OCI-LY1 (cell line): ENCODE data around the gene AKAP11.

Experiments used
- H2AFZ ChIP-seq: fragments of 200-600 bp; sonication (generic), shearing (Covaris generic); 2 replicates; pipeline ENCODE4 v1.6.0; 2014; ENCODE audit warnings: antibody characterized with exemption, mild to moderate bottlenecking, low read length
- H3F3A ChIP-seq: fragments of 200-600 bp; sonication (generic), shearing (Covaris generic); 2 replicates; pipeline ENCODE4 v1.6.0; 2014; ENCODE audit warnings: mild to moderate bottlenecking, antibody characterized with exemption, low read length, moderate library complexity; ENCODE audit not compliant: insufficient read depth
- H3K27ac ChIP-seq: fragments of 200-600 bp; sonication (generic); 2 replicates; pipeline ENCODE4 v1.5.1; 2014; ENCODE audit warnings: low read length, mixed run types, mild to moderate bottlenecking, low read depth; ENCODE audit not compliant: poor library complexity, severe bottlenecking
- H3K27me3 ChIP-seq: fragments of 200-600 bp; sonication (generic); 2 replicates; pipeline ENCODE4 v1.6.0; 2014; ENCODE audit warnings: antibody characterized with exemption, mild to moderate bottlenecking, low read length, moderate library complexity; ENCODE audit not compliant: insufficient read depth
- H3K36me3 ChIP-seq: fragments of 200-600 bp; sonication (generic); 2 replicates; pipeline ENCODE4 v1.6.1; 2014; ENCODE audit warnings: mild to moderate bottlenecking, antibody characterized with exemption, low read length, moderate library complexity, mixed read lengths; ENCODE audit not compliant: insufficient read depth
- H3K4me1 ChIP-seq: fragments of 200-600 bp; sonication (generic); 2 replicates; pipeline ENCODE4 v1.5.1; 2014; ENCODE audit warnings: mild to moderate bottlenecking, low read length, moderate library complexity; ENCODE audit not compliant: insufficient read depth, severe bottlenecking
- H3K4me2 ChIP-seq: fragments of 200-600 bp; sonication (generic), shearing (Covaris generic); 2 replicates; pipeline ENCODE4 v1.6.1; 2014; ENCODE audit warnings: low read length
- H3K4me3 ChIP-seq: fragments of 200-600 bp; sonication (generic); 2 replicates; pipeline ENCODE4 v1.5.1; 2014; ENCODE audit warnings: low read length, low read depth, mild to moderate bottlenecking, mixed read lengths; ENCODE audit not compliant: poor library complexity, severe bottlenecking
- H3K79me2 ChIP-seq: fragments of 200-600 bp; shearing (Covaris generic); 2 replicates; pipeline ENCODE4 v1.6.1; 2016; ENCODE audit warnings: mixed run types, low read length, mixed read lengths; ENCODE audit not compliant: insufficient read depth
- H3K9ac ChIP-seq: fragments of 200-600 bp; sonication (generic), shearing (Covaris generic); 2 replicates; pipeline ENCODE4 v1.6.1; 2014; ENCODE audit warnings: mild to moderate bottlenecking, low read length, mixed read lengths
- H3K9me2 ChIP-seq: fragments of 200-600 bp; sonication (generic), shearing (Covaris generic); 2 replicates; pipeline ENCODE4 v1.6.1; 2014; ENCODE audit warnings: low read depth, mild to moderate bottlenecking, low read length, mixed read lengths
- H3K9me3 ChIP-seq: fragments of 200-600 bp; shearing (Covaris generic); 2 replicates; pipeline ENCODE4 v1.6.1; 2014; ENCODE audit warnings: low read length, mixed read lengths
- H4K20me1 ChIP-seq: fragments of 200-600 bp; sonication (generic), shearing (Covaris generic); 2 replicates; pipeline ENCODE4 v1.6.0; 2016; ENCODE audit warnings: mild to moderate bottlenecking, low read length; ENCODE audit not compliant: insufficient read depth
- EZH2 ChIP-seq: fragments of 200-600 bp; sonication (generic), shearing (Covaris generic); IDR thresholded peaks from 2 replicates; pipeline ENCODE4 v1.8.0; 2017; ENCODE audit warnings: borderline replicate concordance, mixed run types, mild to moderate bottlenecking, antibody characterized with exemption, low read length, moderate library complexity, mixed read lengths
- TF ChIP-seq, protein P1 (sequence below): fragments of 200-600 bp; sonication (generic), shearing (Covaris generic); IDR thresholded peaks from 2 replicates; pipeline ENCODE4 v1.5.1; 2017; ENCODE audit warnings: mild to moderate bottlenecking, antibody characterized with exemption, low read length, moderate library complexity, mixed read lengths

AKAP11 gene

DNA sequence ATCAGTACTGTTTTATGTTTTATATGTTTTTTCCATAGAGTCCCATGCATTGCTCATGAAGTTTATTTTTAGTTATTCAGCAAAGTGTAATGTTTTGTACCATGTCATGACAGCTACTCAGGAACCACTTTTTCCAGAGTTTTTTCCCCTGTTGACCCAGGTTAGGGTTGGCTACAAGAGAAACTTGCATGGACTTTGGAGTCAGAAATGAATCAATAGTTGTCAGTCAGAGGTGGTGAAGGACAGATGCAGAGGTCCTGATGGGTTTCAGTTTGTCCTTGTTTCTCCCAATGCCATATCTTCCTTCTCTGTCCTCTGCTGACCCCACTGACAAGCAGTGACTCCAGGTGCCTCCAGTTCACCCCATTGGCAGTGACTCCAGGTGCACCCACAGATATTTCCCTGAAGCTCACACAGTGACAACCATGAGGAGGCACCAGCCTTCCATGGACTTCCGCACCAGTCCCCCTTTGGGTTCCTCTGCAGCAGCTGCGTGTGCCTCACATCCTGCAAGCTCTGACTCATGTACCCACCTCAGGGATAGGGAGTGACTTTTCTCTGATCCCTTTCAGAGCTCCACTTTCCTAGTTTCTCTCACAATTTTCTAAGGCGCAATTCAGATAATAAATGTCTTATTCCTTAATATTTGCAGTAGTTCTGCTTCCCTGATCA, 92.1 kb downstream of the AKAP11 start:
- H3K4me1 ChIP-seq = no peaks in the 10 kb centered on the region
- H3K4me3 ChIP-seq = no peak overlapping the region
- no peak overlapping the region for H2AFZ ChIP-seq
- no peaks in the 10 kb centered on the region for H4K20me1 ChIP-seq
- no peak overlapping the region for H3K27ac ChIP-seq
- TF ChIP-seq EZH2 = no peak
- TF ChIP-seq, protein P1, sequence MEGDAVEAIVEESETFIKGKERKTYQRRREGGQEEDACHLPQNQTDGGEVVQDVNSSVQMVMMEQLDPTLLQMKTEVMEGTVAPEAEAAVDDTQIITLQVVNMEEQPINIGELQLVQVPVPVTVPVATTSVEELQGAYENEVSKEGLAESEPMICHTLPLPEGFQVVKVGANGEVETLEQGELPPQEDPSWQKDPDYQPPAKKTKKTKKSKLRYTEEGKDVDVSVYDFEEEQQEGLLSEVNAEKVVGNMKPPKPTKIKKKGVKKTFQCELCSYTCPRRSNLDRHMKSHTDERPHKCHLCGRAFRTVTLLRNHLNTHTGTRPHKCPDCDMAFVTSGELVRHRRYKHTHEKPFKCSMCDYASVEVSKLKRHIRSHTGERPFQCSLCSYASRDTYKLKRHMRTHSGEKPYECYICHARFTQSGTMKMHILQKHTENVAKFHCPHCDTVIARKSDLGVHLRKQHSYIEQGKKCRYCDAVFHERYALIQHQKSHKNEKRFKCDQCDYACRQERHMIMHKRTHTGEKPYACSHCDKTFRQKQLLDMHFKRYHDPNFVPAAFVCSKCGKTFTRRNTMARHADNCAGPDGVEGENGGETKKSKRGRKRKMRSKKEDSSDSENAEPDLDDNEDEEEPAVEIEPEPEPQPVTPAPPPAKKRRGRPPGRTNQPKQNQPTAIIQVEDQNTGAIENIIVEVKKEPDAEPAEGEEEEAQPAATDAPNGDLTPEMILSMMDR = no peak
- H3K9me2 ChIP-seq = no peaks in the 10 kb centered on the region
- H3K9ac ChIP-seq = no peak overlapping the region
- no peaks in the 10 kb centered on the region for H3K27me3 ChIP-seq
- no peaks in the 10 kb centered on the region for H3K36me3 ChIP-seq
- H3K4me2 ChIP-seq = no peak overlapping the region
- H3K79me2 ChIP-seq = no peaks in the 10 kb centered on the region
- H3F3A ChIP-seq = no peaks in the 10 kb centered on the region
- no peaks in the 10 kb centered on the region for H3K9me3 ChIP-seq

DNA sequence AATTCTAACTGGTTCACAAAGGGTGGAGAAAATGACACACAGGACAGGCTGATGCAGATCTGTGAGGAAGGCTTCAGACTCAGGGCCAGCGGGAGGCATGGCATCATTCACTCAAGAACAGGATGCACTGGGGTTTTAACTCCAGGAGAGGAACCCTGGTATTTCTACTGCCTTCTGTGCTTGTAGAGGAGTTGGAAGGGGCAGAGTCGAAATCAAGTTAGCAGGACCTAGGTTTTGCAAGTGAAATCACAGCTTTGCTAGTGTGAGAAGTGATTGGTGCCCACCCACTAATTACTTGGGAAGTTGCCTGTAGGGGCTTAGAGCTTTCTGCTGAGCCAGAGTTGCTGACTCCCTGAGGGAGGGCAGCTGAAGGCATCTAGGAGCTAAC, 92.7 kb downstream of the AKAP11 start:
- H2AFZ ChIP-seq = no peak overlapping the region

DNA sequence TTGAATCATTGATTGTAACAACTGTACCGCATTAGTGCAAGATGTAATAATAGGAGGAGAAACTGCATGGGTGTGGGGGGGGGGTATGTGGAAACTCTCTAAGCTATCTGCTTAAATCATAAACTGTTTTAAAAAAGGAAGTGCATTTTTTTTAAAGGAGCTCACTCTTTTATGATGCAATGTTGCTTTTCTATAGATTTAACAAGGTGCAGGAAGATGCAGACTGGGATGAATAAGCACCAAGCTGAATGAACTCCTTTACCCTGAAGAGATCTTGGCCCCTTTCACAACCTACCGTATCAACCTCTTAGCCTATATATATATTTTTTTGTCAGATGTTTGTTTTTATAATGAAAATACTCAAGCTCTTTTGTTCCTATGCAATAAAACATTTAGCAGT, 95.9 kb downstream of the AKAP11 start:
- no peak overlapping the region for H3K4me2 ChIP-seq
- H3K4me3 ChIP-seq = no peak overlapping the region
- H3F3A ChIP-seq = no peaks in the 10 kb centered on the region
- H3K4me1 ChIP-seq = no peaks in the 10 kb centered on the region
- H3K36me3 ChIP-seq = no peaks in the 10 kb centered on the region
- TF ChIP-seq, protein P1 = no peak
- no peak for TF ChIP-seq EZH2
- no peaks in the 10 kb centered on the region for H3K79me2 ChIP-seq
- H2AFZ ChIP-seq = no peak overlapping the region
- H3K9me2 ChIP-seq = no peaks in the 10 kb centered on the region
- H3K27ac ChIP-seq = no peak overlapping the region
- no peaks in the 10 kb centered on the region for H3K27me3 ChIP-seq
- H3K9me3 ChIP-seq = no peaks in the 10 kb centered on the region
- no peak overlapping the region for H3K9ac ChIP-seq
- no peaks in the 10 kb centered on the region for H4K20me1 ChIP-seq

More for the DNA sequence above, 92.7 kb downstream of the AKAP11 start:
- no peak overlapping the region for H3K4me2 ChIP-seq
- no peaks in the 10 kb centered on the region for H3K36me3 ChIP-seq
- no peak overlapping the region for H3K27ac ChIP-seq
- H4K20me1 ChIP-seq = no peaks in the 10 kb centered on the region
- no peaks in the 10 kb centered on the region for H3K4me1 ChIP-seq
- H3K9me2 ChIP-seq = no peaks in the 10 kb centered on the region
- H3K79me2 ChIP-seq = no peaks in the 10 kb centered on the region
- no peaks in the 10 kb centered on the region for H3F3A ChIP-seq
- no peaks in the 10 kb centered on the region for H3K27me3 ChIP-seq
- H3K4me3 ChIP-seq = no peak overlapping the region
- TF ChIP-seq, protein P1 = no peak
- TF ChIP-seq EZH2 = no peak
- H3K9ac ChIP-seq = no peak overlapping the region
- H3K9me3 ChIP-seq = no peaks in the 10 kb centered on the region
